CD1c-positive myeloid dendritic cell (primary cell): ENCODE data around the gene PCDHA11.
"Not testable (repeated sequence)": the region's sequence is repeated elsewhere in the genome, so short reads cannot be mapped to it uniquely, and the experiment has no call there.

Experiments
- DNase-seq: peaks from one replicate; pipeline ENCODE4 v3.0.0-alpha.2; 2016; ENCODE audit errors: extremely low spot score

PCDHA11 gene

DNA sequence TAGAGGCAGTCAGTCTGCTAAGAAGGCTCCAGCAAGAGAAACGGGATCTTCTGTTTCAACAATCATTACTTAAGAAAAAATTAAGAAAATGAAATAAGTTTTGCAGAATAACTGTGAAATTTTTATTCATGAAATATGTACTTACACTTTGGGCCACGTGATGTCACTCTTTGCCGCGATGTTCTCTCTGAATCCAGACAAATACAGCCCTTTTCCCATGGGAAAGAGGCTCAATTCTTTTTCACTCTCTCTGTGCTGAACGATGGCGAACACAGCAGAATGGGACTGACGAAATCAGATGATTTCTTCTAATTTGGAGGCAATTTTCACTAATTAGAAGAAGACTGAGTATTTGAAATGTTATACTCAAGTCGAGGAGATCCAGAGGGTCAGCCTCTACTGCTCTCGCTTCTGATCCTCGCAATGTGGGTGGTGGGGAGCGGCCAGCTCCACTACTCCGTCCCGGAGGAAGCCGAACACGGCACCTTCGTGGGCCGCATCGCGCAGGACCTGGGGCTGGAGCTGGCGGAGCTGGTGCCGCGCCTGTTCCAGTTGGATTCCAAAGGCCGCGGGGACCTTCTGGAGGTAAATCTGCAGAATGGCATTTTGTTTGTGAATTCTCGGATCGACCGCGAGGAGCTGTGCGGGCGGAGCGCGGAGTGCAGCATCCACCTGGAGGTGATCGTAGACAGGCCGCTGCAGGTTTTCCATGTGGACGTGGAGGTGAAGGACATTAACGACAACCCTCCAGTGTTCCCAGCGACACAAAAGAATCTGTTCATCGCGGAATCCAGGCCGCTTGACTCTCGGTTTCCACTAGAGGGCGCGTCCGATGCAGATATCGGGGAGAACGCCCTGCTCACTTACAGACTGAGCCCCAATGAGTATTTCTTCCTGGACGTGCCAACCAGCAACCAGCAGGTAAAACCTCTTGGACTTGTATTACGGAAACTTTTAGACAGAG, 20.3 kb upstream of the PCDHA11 start, which contains the start of gene PCDHA9:
TSS of gene PCDHA9 (plus strand) at position 244 of the 964 bp plus-strand sequence. CDS start at position 358, 114 bp downstream.
- DNase-seq: not testable (repeated sequence)

DNA sequence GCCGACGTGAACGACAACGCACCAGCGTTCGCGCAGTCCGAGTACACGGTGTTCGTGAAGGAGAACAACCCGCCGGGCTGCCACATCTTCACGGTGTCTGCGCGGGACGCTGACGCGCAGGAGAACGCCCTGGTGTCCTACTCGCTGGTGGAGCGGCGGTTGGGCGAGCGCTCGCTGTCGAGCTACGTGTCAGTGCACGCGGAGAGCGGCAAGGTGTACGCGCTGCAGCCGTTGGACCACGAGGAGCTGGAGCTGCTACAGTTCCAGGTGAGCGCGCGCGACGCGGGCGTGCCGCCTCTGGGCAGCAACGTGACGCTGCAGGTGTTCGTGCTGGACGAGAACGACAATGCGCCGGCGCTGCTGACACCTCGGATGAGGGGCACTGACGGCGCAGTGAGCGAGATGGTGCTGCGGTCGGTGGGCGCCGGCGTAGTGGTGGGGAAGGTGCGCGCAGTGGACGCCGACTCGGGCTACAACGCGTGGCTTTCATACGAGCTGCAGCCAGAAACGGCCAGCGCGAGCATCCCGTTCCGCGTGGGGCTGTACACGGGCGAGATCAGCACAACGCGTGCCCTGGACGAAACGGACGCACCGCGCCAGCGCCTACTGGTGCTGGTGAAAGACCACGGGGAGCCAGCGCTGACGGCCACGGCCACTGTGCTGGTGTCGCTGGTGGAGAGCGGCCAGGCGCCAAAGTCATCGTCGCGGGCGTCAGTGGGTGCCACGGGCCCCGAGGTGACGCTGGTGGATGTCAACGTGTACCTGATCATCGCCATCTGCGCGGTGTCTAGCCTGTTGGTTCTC, 18.7 kb upstream of the PCDHA11 start:
- DNase-seq: not testable (repeated sequence)

DNA sequence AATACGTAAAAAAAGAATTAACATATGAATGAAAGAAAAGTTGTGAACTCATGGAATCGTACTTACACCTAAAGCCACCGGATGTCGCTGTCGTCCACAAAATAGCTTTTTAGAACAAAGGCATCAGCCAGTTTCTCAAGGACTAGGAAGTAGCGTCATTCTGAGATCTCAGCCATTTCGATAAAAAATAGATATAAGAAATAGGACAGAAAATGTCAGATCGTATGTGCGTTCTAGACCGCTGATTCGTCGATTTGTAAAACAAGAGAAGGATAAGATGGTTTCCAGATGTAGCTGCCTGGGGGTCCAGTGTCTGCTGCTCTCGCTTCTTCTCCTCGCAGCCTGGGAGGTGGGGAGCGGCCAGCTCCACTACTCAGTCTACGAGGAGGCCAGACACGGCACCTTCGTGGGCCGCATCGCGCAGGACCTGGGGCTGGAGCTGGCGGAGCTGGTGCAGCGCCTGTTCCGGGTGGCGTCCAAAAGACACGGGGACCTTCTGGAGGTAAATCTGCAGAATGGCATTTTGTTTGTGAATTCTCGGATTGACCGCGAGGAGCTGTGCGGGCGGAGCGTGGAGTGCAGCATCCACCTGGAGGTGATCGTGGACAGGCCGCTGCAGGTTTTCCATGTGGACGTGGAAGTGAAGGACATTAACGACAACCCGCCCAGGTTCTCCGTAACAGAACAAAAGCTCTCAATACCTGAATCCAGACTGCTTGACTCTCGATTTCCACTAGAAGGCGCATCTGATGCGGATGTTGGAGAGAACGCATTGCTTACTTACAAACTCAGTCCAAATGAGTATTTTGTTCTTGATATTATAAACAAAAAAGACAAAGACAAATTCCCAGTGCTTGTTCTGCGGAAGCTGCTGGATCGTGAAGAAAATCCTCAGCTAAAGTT, 12.7 kb upstream of the PCDHA11 start, which contains the start of gene PCDHA10:
TSS of gene PCDHA10 (plus strand) at position 126 of the 903 bp plus-strand sequence. CDS start at position 278, 152 bp downstream.
- no peak for DNase-seq

DNA sequence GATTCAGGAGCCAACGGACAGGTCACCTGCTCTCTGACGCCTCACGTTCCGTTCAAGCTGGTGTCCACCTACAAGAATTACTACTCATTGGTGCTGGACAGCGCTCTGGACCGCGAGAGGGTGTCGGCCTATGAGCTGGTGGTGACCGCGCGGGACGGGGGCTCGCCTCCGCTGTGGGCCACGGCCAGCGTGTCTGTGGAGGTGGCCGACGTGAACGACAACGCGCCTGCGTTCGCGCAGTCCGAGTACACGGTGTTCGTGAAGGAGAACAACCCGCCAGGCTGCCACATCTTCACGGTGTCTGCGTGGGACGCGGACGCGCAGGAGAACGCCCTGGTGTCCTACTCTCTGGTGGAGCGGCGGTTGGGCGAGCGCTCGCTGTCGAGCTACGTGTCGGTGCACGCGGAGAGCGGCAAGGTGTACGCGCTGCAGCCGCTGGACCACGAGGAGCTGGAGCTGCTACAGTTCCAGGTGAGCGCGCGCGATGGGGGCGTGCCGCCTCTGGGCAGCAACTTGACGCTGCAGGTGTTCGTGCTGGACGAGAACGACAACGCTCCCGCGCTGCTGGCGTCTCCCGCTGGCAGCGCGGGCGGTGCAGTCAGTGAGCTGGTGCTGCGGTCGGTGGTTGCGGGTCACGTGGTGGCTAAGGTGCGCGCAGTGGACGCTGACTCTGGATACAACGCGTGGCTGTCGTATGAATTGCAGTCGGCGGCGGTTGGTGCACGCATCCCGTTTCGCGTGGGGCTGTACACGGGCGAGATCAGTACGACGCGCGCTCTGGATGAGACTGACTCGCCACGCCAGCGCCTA, 11.4 kb upstream of the PCDHA11 start:
- no peak for DNase-seq

DNA sequence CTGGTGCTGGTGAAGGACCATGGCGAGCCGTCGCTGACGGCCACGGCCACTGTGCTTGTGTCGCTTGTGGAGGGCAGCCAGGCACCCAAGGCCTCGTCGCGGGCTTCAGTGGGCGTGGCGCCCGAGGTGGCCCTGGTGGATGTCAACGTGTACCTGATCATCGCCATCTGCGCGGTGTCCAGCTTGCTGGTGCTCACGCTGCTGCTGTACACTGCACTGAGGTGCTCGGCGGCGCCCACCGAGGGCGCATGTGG, 10.8 kb upstream of the PCDHA11 start:
- DNase-seq: no peak

DNA sequence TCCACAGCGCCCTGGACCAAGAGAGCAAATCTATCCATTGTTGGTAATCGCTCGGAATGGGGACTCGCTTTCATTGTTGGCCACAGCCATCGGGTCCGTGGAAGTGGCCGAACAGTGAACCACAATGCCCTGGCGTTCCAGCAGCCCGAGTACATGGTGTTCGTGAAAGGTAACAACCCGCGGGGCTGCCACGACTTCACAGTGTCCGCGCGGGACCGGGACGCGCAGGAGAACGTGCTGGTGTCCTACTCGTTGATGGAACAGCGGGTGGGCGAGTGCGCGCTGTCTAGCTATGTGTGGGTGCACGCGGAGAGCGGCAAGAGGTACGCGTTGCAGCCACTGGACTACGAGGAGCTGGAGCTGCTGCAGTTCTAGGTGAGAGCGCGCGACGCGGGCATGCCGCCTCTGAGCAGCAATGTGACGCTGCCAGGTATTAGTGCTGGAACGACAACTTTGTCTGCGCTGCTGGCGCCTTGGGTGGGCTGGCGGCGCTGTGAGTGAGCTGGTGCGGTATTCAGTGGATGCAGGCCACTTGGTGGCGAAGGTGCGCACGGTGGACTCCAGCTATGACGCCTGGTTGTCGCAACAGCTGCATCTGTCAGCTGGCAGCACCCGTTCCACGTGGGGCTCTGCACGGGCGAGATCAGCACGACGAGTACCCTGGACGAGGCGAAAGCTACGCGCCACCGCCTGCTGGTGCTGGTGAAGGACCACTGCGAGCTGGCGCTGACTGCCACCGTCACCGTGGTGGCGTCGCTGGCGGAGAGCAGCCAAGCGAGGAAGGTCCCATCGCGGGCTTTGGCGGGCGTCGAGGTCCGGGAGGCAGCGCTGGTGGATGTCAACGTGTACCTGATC, 6.1 kb upstream of the PCDHA11 start:
- no peak for DNase-seq

DNA sequence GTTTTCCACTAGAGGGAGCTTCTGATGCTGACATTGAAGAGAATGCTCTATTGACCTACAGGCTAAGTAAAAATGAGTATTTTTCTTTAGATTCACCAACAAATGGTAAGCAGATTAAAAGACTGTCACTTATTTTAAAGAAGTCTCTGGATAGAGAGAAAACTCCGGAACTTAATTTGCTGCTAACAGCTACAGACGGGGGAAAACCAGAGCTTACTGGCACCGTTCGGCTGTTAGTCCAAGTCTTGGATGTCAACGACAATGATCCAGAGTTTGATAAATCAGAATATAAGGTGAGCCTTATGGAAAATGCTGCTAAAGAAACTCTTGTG, 764 bp downstream of the PCDHA11 start:
- DNase-seq: no peak

DNA sequence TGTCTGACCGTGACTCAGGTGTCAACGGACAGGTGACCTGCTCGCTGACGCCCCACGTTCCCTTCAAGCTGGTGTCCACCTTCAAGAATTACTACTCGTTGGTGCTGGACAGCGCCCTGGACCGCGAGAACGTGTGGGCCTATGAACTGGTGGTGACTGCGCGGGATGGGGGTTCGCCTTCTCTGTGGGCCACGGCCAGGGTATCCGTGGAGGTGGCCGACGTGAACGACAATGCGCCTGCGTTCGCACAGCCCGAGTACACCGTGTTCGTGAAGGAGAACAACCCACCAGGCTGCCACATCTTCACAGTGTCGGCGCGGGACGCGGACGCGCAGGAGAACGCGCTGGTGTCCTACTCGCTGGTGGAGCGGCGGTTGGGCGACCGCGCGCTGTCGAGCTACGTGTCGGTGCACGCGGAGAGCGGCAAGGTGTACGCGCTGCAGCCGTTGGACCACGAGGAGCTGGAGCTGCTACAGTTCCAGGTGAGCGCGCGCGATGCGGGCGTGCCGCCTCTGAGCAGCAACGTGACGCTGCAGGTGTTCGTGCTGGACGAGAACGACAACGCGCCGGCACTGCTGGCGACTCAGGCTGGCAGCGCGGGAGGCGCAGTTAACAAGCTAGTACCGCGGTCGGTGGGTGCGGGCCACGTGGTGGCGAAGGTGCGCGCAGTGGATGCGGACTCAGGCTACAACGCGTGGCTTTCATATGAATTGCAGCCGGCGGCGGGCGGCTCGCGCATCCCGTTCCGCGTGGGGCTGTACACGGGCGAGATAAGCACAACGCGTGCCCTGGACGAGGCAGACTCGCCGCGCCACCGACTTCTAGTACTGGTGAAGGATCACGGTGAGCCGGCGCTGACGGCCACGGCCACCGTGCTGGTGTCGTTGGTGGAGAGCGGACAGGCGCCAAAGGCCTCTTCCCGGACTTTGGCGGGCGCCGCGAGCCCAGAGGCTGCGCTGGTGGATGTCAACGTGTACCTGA, 1.8 kb downstream of the PCDHA11 start:
- no peak for DNase-seq

DNA sequence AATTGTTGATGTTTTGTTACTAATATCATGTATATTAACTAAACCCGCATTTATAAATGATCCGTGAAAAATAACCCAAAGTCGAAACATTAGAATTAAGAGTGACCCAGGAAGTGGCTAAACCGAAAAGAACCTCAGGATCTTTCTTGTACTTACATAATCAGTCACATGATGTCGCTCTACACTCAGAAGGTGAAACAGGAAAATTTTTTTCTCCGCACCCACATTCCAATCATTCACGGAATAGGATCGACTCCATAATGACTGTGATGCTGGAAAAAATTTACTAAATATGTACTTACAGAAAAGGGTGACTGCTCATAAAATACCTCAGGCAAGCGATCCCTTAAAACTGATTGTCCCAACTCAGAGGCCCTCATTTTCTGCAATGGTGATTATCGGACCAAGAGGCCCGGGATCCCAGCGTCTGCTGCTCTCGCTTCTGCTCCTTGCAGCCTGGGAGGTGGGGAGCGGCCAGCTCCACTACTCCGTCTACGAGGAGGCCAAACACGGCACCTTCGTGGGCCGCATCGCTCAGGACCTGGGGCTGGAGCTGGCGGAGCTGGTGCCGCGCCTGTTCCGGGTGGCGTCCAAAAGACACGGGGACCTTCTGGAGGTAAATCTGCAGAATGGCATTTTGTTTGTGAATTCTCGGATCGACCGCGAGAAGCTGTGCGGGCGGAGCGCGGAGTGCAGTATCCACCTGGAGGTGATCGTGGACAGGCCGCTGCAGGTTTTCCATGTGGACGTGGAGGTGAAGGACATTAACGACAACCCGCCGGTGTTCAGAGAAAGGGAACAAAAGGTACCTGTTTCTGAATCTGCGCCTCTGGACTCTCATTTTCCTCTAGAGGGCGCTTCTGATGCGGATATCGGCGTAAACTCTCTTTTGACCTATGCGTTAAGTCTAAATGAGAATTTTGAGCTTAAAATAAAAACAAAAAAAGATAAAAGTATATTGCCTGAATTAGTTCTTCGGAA, 6.6 kb downstream of the PCDHA11 start, which contains the start of gene PCDHA12:
TSS of gene PCDHA12 (plus strand) at position 224 of the 981 bp plus-strand sequence. CDS start at position 389, 165 bp downstream.
- no peak for DNase-seq

DNA sequence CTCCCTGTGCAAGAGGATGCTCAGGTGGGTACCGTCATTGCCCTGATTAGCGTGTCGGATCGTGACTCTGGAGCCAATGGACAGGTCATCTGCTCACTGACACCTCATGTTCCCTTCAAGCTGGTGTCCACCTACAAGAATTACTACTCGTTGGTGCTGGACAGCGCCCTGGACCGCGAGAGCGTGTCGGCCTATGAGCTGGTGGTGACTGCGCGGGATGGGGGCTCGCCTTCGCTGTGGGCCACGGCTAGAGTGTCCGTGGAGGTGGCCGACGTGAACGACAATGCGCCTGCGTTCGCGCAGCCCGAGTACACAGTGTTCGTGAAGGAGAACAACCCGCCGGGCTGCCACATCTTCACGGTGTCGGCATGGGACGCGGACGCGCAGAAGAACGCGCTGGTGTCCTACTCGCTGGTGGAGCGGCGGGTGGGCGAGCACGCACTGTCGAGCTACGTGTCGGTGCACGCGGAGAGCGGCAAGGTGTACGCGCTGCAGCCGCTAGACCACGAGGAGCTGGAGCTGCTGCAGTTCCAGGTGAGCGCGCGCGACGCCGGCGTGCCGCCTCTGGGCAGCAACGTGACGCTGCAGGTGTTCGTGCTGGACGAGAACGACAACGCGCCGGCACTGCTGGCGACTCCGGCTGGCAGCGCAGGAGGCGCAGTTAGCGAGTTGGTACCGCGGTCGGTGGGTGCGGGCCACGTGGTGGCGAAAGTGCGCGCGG, 7.9 kb downstream of the PCDHA11 start:
- DNase-seq: not testable (repeated sequence)

DNA sequence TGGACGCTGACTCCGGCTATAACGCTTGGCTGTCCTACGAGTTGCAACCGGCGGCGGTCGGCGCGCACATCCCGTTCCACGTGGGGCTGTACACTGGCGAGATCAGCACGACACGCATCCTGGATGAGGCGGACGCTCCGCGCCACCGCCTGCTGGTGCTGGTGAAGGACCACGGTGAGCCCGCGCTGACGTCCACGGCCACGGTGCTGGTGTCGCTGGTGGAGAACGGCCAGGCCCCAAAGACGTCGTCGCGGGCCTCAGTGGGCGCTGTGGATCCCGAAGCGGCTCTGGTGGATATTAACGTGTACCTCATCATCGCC, 8.5 kb downstream of the PCDHA11 start:
- DNase-seq: no peak

DNA sequence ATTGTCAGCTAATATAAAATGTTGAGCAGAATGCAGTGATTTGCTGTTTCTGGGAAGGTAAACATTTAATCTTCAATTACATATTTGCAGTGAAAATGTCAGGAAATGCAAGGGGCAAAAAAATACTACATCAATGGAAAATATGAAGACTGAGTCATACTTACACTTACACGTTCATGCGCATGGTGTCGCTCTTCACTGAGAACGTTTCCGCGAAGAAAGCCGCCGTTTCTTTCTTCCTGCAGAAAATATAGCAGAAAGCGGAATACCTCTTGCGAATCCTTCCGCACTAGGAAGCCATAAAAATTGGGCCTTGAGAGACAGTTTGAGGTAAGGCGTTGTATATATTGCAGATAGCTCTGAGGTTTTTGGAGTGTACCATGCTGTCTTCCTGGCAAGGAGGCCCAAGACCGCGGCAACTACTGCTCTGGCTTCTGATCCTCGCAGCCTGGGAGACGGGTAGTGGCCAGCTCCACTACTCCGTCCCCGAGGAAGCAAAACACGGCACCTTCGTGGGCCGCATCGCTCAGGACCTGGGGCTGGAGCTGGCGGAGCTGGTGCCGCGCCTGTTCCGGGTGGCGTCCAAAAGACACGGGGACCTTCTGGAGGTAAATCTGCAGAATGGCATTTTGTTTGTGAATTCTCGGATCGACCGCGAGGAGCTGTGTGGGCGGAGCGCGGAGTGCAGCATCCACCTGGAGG, 13.3 kb downstream of the PCDHA11 start, which contains the start of gene PCDHA13:
TSS of gene PCDHA13 (plus strand) at position 236 of the 702 bp plus-strand sequence. CDS start at position 381, 145 bp downstream.
- no peak for DNase-seq

DNA sequence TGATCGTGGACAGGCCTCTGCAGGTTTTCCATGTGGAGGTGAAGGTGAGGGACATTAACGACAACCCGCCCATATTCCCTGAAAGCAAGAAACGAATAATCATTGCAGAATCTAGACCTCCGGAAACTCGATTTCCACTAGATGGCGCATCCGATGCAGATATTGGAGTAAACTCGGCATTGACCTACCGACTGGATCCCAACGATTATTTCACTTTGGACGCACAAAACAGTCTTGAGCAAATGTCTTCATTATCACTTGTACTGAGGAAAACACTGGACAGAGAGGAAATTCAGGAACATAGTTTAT, 13.8 kb downstream of the PCDHA11 start:
- no peak for DNase-seq

DNA sequence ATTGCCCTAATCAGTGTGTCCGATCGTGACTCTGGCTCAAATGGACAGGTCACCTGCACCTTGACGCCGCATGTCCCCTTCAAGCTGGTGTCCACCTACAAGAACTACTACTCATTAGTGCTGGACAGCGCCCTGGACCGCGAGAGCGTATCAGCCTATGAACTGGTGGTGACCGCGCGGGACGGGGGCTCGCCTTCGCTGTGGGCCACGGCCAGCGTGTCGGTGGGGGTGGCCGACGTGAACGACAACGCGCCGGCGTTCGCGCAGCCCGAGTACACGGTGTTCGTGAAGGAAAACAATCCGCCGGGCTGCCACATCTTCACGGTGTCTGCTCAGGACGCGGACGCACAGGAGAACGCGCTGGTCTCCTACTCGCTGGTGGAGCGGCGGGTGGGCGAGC, 14.6 kb downstream of the PCDHA11 start:
- DNase-seq: no peak

DNA sequence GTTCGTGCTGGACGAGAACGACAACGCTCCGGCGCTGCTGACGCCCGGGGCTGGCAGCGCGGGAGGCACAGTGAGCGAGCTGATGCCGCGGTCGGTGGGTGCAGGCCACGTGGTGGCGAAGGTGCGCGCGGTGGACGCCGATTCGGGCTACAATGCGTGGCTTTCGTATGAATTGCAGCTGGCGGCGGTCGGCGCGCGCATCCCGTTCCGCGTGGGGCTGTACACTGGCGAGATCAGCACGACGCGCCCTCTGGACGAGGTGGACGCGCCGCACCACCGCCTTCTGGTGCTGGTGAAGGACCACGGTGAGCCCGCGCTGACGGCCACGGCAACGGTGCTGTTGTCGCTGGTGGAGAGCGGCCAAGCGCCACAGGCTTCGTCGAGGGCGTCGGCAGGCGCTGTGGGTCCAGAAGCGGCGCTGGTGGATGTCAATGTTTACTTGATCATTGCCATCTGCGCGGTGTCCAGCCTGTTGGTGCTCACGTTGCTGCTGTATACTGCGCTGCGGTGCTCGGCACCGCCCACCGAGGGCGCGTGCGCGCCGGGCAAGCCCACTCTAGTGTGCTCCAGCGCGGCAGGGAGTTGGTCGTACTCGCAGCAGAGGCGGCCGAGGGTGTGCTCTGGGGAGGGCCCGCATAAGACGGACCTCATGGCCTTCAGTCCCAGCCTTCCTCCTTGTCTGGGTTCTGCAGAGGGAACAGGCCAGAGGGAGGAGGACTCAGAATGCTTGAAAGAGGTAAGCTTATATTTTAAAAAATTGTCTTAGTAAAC, 15.4 kb downstream of the PCDHA11 start:
- no peak for DNase-seq

DNA sequence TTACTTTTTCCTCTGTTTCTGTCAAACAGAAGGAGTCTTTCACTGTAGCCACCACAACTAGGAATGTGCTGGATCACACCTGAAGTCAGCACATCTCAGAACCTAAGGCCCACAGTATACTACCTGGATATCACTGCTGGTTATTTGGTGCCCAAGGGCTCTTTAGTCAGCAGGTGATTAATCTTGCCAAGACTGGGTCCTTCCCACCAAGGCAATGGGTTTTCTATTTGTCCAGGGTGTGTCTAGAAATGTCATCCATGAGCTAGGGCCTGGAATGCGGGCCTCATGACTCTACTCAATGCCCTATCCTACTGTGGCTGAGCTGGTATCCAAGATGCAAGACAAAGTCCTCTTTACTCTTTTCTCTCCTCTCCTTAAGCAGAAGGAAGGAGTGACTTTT, 47.6 kb downstream of the PCDHA11 start:
- no peak for DNase-seq
